OCI-LY3 (cell line): Measurements from ENCODE around the gene SLC16A9.

ENCODE experiments used
- H2AFZ ChIP-seq: fragments of 200-600, 300-600 bp; shearing (Covaris generic); 2 replicates; pipeline ENCODE4 v1.6.0; 2014; ENCODE audit warnings: antibody characterized with exemption, low read depth, low read length
- H3K27ac ChIP-seq: fragments of 200-600, 300-600 bp; sonication (generic); 2 replicates; pipeline ENCODE4 v1.5.1; 2014; ENCODE audit warnings: mild to moderate bottlenecking, low read length, moderate library complexity, mixed read lengths
- H3K27me3 ChIP-seq: fragments of 200-600, 300-600 bp; sonication (generic); 2 replicates; pipeline ENCODE4 v1.6.1; 2014; ENCODE audit warnings: low read depth, low read length, mixed read lengths
- H3K36me3 ChIP-seq: fragments of 200-600, 300-600 bp; sonication (generic); replicated peaks from 2 replicates; pipeline ENCODE3; 2014; ENCODE audit warnings: low read depth, low read length, mixed read lengths
- H3K4me1 ChIP-seq: fragments of 300-600, 200-600 bp; sonication (generic); 2 replicates; pipeline ENCODE4 v1.6.1; 2014; ENCODE audit warnings: low read length, mixed read lengths
- H3K4me2 ChIP-seq: fragments of 200-600, 300-600 bp; sonication (generic); 2 replicates; pipeline ENCODE4 v1.6.1; 2014; ENCODE audit warnings: low read length, mixed read lengths
- H3K4me3 ChIP-seq: fragments of 300-600, 200-600 bp; sonication (generic); 2 replicates; pipeline ENCODE4 v1.5.1; 2014; ENCODE audit warnings: antibody characterized with exemption, mild to moderate bottlenecking, low read length, moderate library complexity
- H3K79me2 ChIP-seq: fragments of 300-600, 200-600 bp; shearing (Covaris generic); 2 replicates; pipeline ENCODE4 v1.6.1; 2014; ENCODE audit warnings: mild to moderate bottlenecking, low read length, mixed read lengths
- H3K9ac ChIP-seq: fragments of 300-600, 200-600 bp; shearing (Covaris generic); 2 replicates; pipeline ENCODE4 v1.6.0; 2014; ENCODE audit warnings: mild to moderate bottlenecking, low read length, moderate library complexity
- H3K9me3 ChIP-seq: fragments of 200-600, 300-600 bp; shearing (Covaris generic); 2 replicates; pipeline ENCODE4 v1.6.1; 2014; ENCODE audit warnings: low read length, mixed read lengths; ENCODE audit not compliant: insufficient read depth
- H4K20me1 ChIP-seq: fragments of 200-600, 300-600 bp; sonication (generic); 2 replicates; pipeline ENCODE4 v1.6.1; 2016; ENCODE audit warnings: low read length, mixed read lengths; ENCODE audit not compliant: insufficient read depth
- CTCF ChIP-seq: fragments of 200-600, 300-600 bp; sonication (generic); IDR thresholded peaks from 2 replicates; pipeline ENCODE4 v1.5.1; 2014; ENCODE audit warnings: antibody characterized with exemption, low read length, low read depth
- EZH2phosphoT487 ChIP-seq: fragments of 200-600 bp; shearing (Covaris generic); IDR thresholded peaks from 2 replicates; pipeline ENCODE4 v1.6.1; 2018; ENCODE audit warnings: antibody characterized with exemption, mixed run types, low read depth

SLC16A9 gene

DNA sequence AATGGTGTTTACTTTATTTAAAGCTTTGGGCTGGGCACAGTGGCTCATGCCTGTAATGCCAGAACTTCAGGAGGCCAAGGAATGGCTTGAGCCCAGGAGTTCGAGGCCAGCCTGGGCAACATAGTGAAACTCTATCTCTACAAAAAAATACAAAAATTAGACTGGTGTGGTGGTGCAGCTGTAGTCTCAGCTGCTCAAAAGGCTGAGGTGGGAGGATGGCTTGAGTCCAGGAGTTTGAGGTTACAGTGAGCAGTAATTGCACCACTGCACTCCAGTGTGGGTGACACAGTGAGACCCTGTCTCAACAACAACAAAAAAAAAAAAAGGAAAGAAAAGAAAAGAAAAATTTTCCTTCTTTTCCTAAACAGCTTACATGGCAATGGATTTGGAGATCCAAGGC lies 22.0 kb downstream of the SLC16A9 start:
- Histone ChIP-seq H4K20me1 (0 out of 2 replicates have a peak, but pooled peaks cover 3% of the 10 kb centered on the region), H3K36me3 (peaks cover 10% of the 10 kb centered on the region), H3K4me2 (no peak overlapping the region), H3K27me3 (no peaks in the 10 kb centered on the region), H3K9me3 (no peaks in the 10 kb centered on the region), H3K27ac (no peak overlapping the region), H3K4me1 (peaks cover 17% of the 10 kb centered on the region), H2AFZ (no peak overlapping the region), H3K9ac (no peak overlapping the region), H3K79me2 (peaks cover 18% of the 10 kb centered on the region), H3K4me3 (no peak overlapping the region)
- TF ChIP-seq CTCF: no peak
- TF ChIP-seq EZH2phosphoT487: no peak

DNA sequence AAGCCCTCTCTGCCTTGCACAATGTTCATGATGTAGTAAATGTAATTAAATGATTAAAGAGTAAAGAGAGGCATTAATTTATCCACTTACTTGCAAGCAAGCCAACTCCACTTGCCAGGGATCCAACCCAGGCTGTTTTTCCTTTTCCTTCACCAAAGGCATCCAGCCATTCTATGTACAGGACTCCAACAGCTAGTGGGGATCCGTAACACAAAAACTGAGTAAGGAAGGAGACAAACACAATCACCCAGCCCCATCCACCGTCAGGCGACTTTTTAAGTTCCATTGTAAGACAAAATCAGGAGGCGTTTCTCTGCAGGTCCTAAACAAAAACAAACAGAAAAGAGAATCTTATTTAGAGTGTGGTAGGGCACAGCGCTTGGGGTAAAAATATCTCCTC lies 25.6 kb downstream of the SLC16A9 start:
- Histone ChIP-seq H3K27me3 (no peaks in the 10 kb centered on the region), H2AFZ (no peak overlapping the region), H3K27ac (no peak overlapping the region), H3K4me2 (no peak overlapping the region), H3K4me1 (peaks cover 21% of the 10 kb centered on the region), H3K9ac (no peak overlapping the region), H3K9me3 (no peaks in the 10 kb centered on the region), H3K79me2 (peaks cover 14% of the 10 kb centered on the region), H4K20me1 (0 out of 2 replicates have a peak, but pooled peaks cover 3% of the 10 kb centered on the region), H3K36me3 (peaks cover 13% of the 10 kb centered on the region), H3K4me3 (no peak overlapping the region)
- TF ChIP-seq EZH2phosphoT487 (no peak), CTCF (no peak)

GRCh38 chr10:59682986-59683937 lies 26.4 kb downstream of the SLC16A9 start:
- Histone ChIP-seq H3K79me2 (peaks cover 8% of the 10 kb centered on the region), H3K4me3 (no peak overlapping the region), H2AFZ (no peak overlapping the region), H3K9ac (no peak overlapping the region), H4K20me1 (no peaks in the 10 kb centered on the region), H3K4me2 (no peak overlapping the region), H3K9me3 (no peaks in the 10 kb centered on the region), H3K36me3 (peaks cover 13% of the 10 kb centered on the region), H3K27ac (no peak overlapping the region), H3K27me3 (no peaks in the 10 kb centered on the region), H3K4me1 (peaks cover 21% of the 10 kb centered on the region)
- TF ChIP-seq CTCF (no peak), EZH2phosphoT487 (no peak)

- Histone ChIP-seq H3K4me2 (no peak overlapping the region), H2AFZ (no peak overlapping the region), H3K9me3 (no peaks in the 10 kb centered on the region), H3K4me1 (peaks cover 29% of the 10 kb centered on the region), H3K4me3 (no peak overlapping the region), H3K27me3 (no peaks in the 10 kb centered on the region), H3K9ac (no peak overlapping the region), H4K20me1 (no peaks in the 10 kb centered on the region), H3K79me2 (peaks cover 7% of the 10 kb centered on the region; the same call in 1 of the 2 replicates), H3K36me3 (peaks cover 14% of the 10 kb centered on the region), H3K27ac (no peak overlapping the region)
- no peak for TF ChIP-seq CTCF
These were observed 29.5 kb downstream of the SLC16A9 start for GRCh38 chr10:59680199-59680598.
